Nephron progenitor cell (in vitro differentiated cells): ENCODE measurements around the gene RAMP1.

Source experiments
- DNase-seq: peaks from one replicate; pipeline ENCODE4 v3.0.0; 2021
- H3K27ac Mint-ChIP-seq: 2 replicates; pipeline ENCODE4 v1.8.0; 2021; ENCODE audit warnings: mild to moderate bottlenecking, moderate library complexity, mixed read lengths
- H3K27me3 Mint-ChIP-seq: 2 replicates; pipeline ENCODE4 v1.8.0; 2021; ENCODE audit warnings: mild to moderate bottlenecking, low read depth, mixed read lengths; ENCODE audit not compliant: poor library complexity
- H3K36me3 Mint-ChIP-seq: 2 replicates; pipeline ENCODE4 v1.8.0; 2021; ENCODE audit warnings: low read depth, mixed read lengths
- H3K4me1 Mint-ChIP-seq: 2 replicates; pipeline ENCODE4 v1.8.0; 2021; ENCODE audit warnings: mixed read lengths
- H3K4me3 Mint-ChIP-seq: 2 replicates; pipeline ENCODE4 v1.8.0; 2021; ENCODE audit warnings: mild to moderate bottlenecking, moderate library complexity, mixed read lengths
- H3K9me3 Mint-ChIP-seq: 2 replicates; pipeline ENCODE4 v1.8.0; 2021; ENCODE audit warnings: mild to moderate bottlenecking, moderate library complexity, mixed read lengths
- CTCF ChIP-seq: fragments of 200-600 bp; sonication (generic); IDR thresholded peaks from 2 replicates; pipeline ENCODE4 v1.5.0; 2021; ENCODE audit warnings: antibody characterized with exemption

The RAMP1 gene

DNA sequence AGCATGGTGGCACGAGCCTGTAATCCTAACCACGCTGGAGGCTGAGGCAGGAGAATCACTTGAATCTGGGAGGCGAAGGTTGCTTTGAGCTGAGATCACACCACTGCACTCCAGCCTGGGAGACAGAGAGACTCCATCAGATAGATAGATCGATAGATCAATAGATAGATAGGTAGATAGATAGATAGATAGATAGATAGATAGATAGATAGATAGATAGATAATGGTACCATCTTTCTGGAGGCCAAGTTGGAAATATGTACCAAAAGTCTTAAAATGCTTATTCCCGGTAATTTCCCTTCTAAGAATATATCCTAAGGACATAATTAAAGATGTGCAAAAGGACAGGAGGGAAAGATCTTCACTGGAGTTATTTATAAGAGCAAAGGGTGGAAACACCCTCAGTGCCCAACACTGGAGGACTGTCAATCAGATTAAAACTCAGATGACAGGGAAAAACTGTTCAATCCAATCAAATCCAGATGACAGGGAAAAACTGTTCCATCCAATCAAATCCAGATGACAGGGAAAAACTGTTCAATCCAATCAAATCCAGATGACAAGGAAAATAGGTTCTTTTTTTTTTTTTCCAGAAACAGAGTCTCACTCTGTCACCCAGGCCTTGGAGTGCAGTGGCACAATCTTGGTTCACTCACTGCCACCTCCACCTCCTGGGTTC is 58.4 kb downstream of the RAMP1 start:
- DNase-seq: no peak
- H3K4me3 Mint-ChIP-seq: no peak overlapping the region
- no peaks in the 10 kb centered on the region for H3K4me1 Mint-ChIP-seq
- H3K27ac Mint-ChIP-seq: no peak overlapping the region
- no peaks in the 10 kb centered on the region for H3K9me3 Mint-ChIP-seq
- peaks cover 8% of the 10 kb centered on the region for H3K27me3 Mint-ChIP-seq
- H3K36me3 Mint-ChIP-seq: no peaks in the 10 kb centered on the region
- TF ChIP-seq CTCF: no peak

GRCh38 chr2:237919593-237919992 is 60.2 kb downstream of the RAMP1 start:
- no peak for DNase-seq
- TF ChIP-seq CTCF: no peak
- Mint-ChIP-seq H3K4me3 (no peak overlapping the region), H3K27ac (no peak overlapping the region), H3K9me3 (no peaks in the 10 kb centered on the region), H3K4me1 (no peaks in the 10 kb centered on the region), H3K27me3 (peaks cover 14% of the 10 kb centered on the region), H3K36me3 (no peaks in the 10 kb centered on the region)

DNA sequence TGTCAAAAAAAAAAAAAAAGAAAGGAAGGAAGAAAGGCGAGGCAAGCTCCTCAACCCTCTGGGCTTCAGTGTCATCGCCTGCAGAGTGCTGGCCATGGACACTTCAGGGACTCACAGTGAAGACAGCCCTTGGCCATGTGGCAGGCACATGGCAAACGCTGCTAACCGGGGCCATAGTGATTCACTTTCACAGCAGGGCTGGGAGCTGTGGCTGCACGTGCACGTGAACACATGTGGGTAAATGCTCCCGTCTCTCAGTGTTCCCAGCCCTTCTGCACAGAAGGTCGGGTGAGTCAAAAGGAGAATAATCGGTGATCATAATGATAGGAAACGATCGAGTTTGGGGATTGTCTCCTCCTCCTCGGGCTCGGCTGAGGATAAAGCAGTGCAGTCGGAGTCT is 61.2 kb downstream of the RAMP1 start:
- Mint-ChIP-seq H3K27ac (no peak overlapping the region), H3K4me1 (no peaks in the 10 kb centered on the region), H3K27me3 (peaks cover 12% of the 10 kb centered on the region), H3K9me3 (no peaks in the 10 kb centered on the region), H3K4me3 (no peak overlapping the region), H3K36me3 (no peaks in the 10 kb centered on the region)
- no peak for DNase-seq
- no peak for TF ChIP-seq CTCF

GRCh38 chr2:237921967-237922492 is 62.6 kb downstream of the RAMP1 start:
- H3K36me3 Mint-ChIP-seq: no peaks in the 10 kb centered on the region
- H3K4me3 Mint-ChIP-seq: no peak overlapping the region
- H3K9me3 Mint-ChIP-seq: no peaks in the 10 kb centered on the region
- no peak overlapping the region for H3K27ac Mint-ChIP-seq
- DNase-seq: no peak
- no peak for TF ChIP-seq CTCF
- peaks cover 12% of the 10 kb centered on the region for H3K27me3 Mint-ChIP-seq
- no peaks in the 10 kb centered on the region for H3K4me1 Mint-ChIP-seq

GRCh38 chr2:237922641-237923361 is 63.4 kb downstream of the RAMP1 start:
- Mint-ChIP-seq H3K36me3 (no peaks in the 10 kb centered on the region), H3K27me3 (peaks cover 12% of the 10 kb centered on the region)

More at GRCh38 chr2:237922641-237923361, 63.4 kb downstream of the RAMP1 start:
- DNase-seq: no peak
- no peaks in the 10 kb centered on the region for H3K4me1 Mint-ChIP-seq
- no peak overlapping the region for H3K4me3 Mint-ChIP-seq
- TF ChIP-seq CTCF: no peak
- H3K27ac Mint-ChIP-seq: no peak overlapping the region
- peaks cover 2% of the 10 kb centered on the region for H3K9me3 Mint-ChIP-seq
